KOPT-K1 (cell line): ENCODE measurements around the gene MLIP.
"Not testable (repeated sequence)": the region's sequence is repeated elsewhere in the genome, so short reads cannot be mapped to it uniquely, and the experiment has no call there.

Source experiments
- H3K27ac ChIP-seq: fragments of 200-600 bp; sonication (generic); 2 replicates; pipeline ENCODE4 v1.5.1; 2016; ENCODE audit warnings: antibody characterized with exemption, mild to moderate bottlenecking, low read depth, low read length; ENCODE audit not compliant: poor library complexity, severe bottlenecking
- H3K36me3 ChIP-seq: fragments of 200-600 bp; sonication (generic); 2 replicates; pipeline ENCODE4 v1.5.1; 2017; ENCODE audit warnings: antibody characterized with exemption, mild to moderate bottlenecking, low read length, moderate library complexity; ENCODE audit not compliant: insufficient read depth
- H3K9me3 ChIP-seq: fragments of 200-600 bp; sonication (generic); 2 replicates; pipeline ENCODE4 v1.5.1; 2017; ENCODE audit warnings: antibody characterized with exemption, low read length, mild to moderate bottlenecking; ENCODE audit not compliant: insufficient read depth, poor library complexity, severe bottlenecking

MLIP gene

GRCh38 chr6:54203474-54204035 is 92.3 kb downstream of the MLIP start:
- not testable (repeated sequence) for H3K36me3 ChIP-seq, H3K9me3 ChIP-seq, H3K27ac ChIP-seq

DNA sequence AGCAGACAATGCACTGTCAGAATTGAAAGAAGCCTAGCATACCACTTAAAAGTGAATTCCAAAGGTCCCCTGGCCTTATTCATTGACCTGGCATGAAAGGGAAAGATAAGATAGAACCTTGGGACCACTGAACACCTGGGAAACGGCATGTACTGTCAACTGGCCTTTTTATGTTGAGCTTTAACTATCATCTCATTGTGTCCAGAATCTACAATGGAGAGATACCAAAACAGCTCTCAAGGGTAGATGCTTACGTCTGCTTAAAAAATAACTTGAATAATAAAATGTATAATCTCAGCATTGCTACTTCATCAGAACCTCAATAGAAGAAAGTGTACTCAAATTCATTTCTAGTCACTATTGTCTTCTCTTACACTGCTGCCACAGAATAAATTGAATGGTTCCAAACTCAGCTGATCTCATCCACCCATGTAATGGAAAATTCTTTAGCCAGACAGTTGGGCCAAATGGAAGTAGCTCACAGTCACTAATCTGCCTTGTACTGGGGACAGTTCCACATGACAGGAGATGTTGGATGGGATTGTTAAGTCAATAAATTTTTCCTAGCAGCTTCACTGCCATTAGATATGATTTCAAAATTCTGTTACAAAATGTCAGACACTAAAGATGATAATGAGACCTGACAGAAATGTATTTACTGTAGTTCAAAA is 93.8 kb downstream of the MLIP start:
- H3K36me3 ChIP-seq: no peaks in the 10 kb centered on the region

DNA sequence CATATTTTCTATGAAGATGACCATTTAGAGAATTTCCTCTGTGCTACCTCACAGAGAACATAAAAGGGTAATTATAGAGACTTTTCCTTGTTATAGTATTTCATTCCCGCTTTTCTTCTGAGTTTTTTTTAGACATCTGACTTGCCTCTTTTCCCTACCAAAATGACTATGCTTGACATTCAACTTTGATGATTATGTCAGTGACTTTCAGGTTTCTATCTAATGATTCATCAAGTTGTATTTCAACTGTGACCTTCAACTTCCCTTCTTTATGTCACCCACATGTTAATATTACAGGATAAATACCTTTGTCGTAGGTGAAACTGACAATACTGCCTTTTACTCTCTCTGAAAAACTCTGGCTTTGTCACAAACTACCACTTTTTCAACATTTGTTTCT is 95.3 kb downstream of the MLIP start:
- no peaks in the 10 kb centered on the region for H3K36me3 ChIP-seq
- no peaks in the 10 kb centered on the region for H3K9me3 ChIP-seq
- H3K27ac ChIP-seq: no peak overlapping the region

More for the DNA sequence above, 93.8 kb downstream of the MLIP start:
- Histone ChIP-seq H3K9me3 (no peaks in the 10 kb centered on the region), H3K27ac (no peak overlapping the region)

- H3K27ac ChIP-seq, H3K36me3 ChIP-seq: not testable (repeated sequence)
These were observed 98.7 kb downstream of the MLIP start for GRCh38 chr6:54209983-54210382.

DNA sequence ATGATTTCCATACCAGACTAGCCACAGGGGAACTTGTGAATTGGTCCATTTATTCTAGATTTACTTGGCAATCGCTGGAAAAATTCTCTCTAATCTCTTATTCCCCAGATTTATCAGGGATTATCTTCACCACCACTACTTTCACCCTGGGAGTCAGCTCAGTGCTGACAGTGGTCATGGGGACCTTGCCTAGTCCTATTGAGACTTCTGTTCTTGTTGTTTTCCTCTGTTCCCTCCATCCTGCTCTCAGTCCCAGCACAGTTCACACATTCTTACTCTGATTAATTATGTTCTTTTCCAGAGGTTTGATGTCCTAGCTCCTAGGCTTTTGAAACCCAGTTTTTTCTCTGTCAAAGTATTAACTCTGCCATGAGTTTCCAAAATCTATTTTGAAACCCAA is 103.0 kb downstream of the MLIP start:
- Histone ChIP-seq H3K36me3 (no peaks in the 10 kb centered on the region), H3K9me3 (no peaks in the 10 kb centered on the region), H3K27ac (no peak overlapping the region)

More at GRCh38 chr6:54209983-54210382, 98.7 kb downstream of the MLIP start:
- H3K9me3 ChIP-seq: not testable (repeated sequence)

DNA sequence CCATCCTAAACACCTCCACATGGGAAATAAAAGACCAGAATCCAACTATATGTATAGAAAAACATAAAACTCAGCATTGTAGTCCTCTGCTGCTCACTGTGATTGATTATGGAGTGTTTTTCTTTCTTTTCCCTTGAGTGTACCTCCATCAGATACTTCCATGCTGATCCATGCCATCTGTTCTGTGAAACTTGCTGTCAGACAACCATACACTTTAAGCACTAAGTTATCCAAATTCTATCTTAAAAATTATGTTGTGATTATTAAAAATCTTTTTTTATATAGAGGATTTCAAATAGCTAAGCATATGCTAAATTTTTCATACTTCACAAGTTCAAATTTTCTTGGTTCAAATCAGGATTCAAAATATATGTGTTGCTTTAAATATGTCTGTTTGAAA is 105.1 kb downstream of the MLIP start:
- no peak overlapping the region for H3K27ac ChIP-seq
- H3K36me3 ChIP-seq: no peaks in the 10 kb centered on the region
- H3K9me3 ChIP-seq: no peaks in the 10 kb centered on the region

DNA sequence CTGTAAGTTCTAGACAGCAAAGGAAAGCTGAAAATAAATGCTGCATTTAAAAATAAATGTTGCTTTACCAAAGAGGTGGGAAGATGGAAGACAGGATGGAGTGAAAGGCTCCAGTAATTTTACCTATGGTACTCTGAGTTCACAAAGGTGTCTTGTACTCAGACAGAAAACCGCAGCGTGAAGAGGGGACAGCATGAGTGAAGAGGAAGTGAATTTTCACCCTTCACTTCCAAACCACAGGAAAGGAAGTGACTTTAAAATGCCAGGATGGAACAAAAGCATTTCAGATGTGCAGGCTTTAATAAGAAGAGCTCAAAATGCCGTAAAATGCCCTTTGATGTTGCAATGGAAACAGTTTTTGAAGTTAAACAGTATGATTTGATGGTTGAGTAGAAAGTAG is 105.8 kb downstream of the MLIP start:
- no peak overlapping the region for H3K27ac ChIP-seq
- no peaks in the 10 kb centered on the region for H3K9me3 ChIP-seq
- H3K36me3 ChIP-seq: no peaks in the 10 kb centered on the region

GRCh38 chr6:54222217-54222616 is 111.0 kb downstream of the MLIP start:
- Histone ChIP-seq H3K9me3 (peaks cover 5% of the 10 kb centered on the region), H3K27ac (no peak overlapping the region), H3K36me3 (no peaks in the 10 kb centered on the region)

- no peaks in the 10 kb centered on the region for H3K36me3 ChIP-seq
- H3K9me3 ChIP-seq: no peaks in the 10 kb centered on the region
- H3K27ac ChIP-seq: no peak overlapping the region
These were observed 121.5 kb downstream of the MLIP start for GRCh38 chr6:54232703-54233102.

GRCh38 chr6:54234539-54234938 is 123.3 kb downstream of the MLIP start:
- Histone ChIP-seq H3K27ac (no peak overlapping the region), H3K9me3 (no peaks in the 10 kb centered on the region), H3K36me3 (no peaks in the 10 kb centered on the region)

GRCh38 chr6:54236984-54237383 is 125.7 kb downstream of the MLIP start:
- H3K27ac ChIP-seq: no peak overlapping the region
- H3K9me3 ChIP-seq: no peaks in the 10 kb centered on the region
- no peaks in the 10 kb centered on the region for H3K36me3 ChIP-seq

DNA sequence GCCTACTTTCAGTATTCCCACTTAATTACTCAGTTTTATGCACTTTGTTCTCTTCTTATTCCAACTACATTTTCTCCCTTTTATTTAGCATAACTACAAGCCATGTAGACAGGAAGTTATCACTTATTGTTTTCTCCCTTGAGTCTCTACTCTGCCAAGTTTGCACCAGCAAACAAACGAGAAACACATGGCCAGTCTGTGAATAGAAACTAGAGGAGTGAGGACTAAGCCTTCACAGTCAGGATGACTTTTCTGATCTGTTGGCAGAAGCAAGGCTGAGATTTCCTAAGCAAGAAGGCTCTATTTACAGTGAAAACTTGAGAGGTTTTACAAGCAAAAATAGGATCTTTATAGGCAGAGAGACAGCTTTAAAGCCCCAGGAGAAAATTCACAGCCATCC is 127.2 kb downstream of the MLIP start:
- Histone ChIP-seq H3K9me3 (no peaks in the 10 kb centered on the region), H3K27ac (no peak overlapping the region), H3K36me3 (no peaks in the 10 kb centered on the region)

GRCh38 chr6:54243699-54244098 is 132.5 kb downstream of the MLIP start:
- Histone ChIP-seq H3K27ac (no peak overlapping the region), H3K36me3 (no peaks in the 10 kb centered on the region), H3K9me3 (no peaks in the 10 kb centered on the region)

DNA sequence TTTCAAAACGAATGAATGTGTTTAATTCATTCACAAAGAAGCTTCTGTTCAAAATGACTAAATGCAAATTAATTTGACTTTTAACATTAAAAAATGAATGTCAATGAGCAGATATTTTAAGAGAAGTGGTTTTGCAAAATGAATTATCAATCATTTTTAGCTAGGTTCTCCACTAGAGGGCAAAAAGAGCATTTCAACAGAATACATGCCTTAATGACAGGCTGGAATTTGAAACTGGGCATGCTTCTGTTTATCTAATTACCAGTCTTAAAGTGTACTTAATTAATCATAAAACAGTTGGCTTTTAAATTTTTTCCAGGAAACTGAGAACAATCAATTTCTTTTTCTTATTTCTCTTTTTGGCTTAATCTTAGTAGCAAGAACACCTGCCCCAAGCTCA is 133.2 kb downstream of the MLIP start:
- no peaks in the 10 kb centered on the region for H3K9me3 ChIP-seq
- H3K36me3 ChIP-seq: no peaks in the 10 kb centered on the region
- no peak overlapping the region for H3K27ac ChIP-seq

- no peaks in the 10 kb centered on the region for H3K36me3 ChIP-seq
- H3K27ac ChIP-seq: no peak overlapping the region
- H3K9me3 ChIP-seq: no peaks in the 10 kb centered on the region
These were observed 134.0 kb downstream of the MLIP start for GRCh38 chr6:54245265-54245664.

GRCh38 chr6:54248319-54248718 is 137.1 kb downstream of the MLIP start:
- no peaks in the 10 kb centered on the region for H3K9me3 ChIP-seq
- H3K36me3 ChIP-seq: no peaks in the 10 kb centered on the region
- H3K27ac ChIP-seq: no peak overlapping the region
